ENCODE measurements around the gene PALLD.

DNA sequence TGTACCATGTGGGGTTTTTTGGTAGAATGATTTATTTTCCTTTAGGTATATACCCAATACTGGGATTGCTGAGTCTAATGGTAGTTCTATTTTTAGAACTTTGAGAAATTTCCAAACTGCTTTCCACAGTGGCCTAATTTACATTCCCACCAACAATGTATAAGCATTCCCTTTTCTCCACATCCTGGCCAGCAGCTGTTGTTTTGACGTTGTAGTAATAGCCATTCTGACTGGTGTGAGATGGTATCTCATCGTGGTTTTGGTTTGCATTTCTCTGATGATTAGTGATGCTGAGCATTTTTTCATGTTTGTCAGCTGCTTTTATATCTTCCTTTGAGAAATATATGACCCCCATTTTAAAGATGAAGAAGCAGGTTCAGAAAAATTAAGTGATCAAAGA is 359.5 kb downstream of the PALLD start:
- TF ChIP-seq CTCF (IDR thresholded peaks at IDR 0.05; ENCODE audit: low read length), result no peak
- TF ChIP-seq EZH2phosphoT487 (IDR thresholded peaks at IDR 0.05; ENCODE audit: low read length), result no peak
- TF ChIP-seq EZH2 (optimal IDR thresholded peaks at IDR 0.05; ENCODE audit: low read depth, low read length), result no peak
